Endothelial cell of umbilical vein (primary cell): ENCODE results near the gene STKLD1. TPM values are rescaled to one million over a fixed set of nuclear protein-coding genes. Genes with fewer than 3 reads are reported as not detected.

Experiments
- BruUV-seq: library from RNA; stranded (reverse); fragments of 400-500 nt; replicated peaks from 2 replicates; lab custom pipeline; 2021; lab: Mats Ljungman, UMichigan
- CTCF ChIA-PET: fragments of 300-600, 350-600 bp; sonication (Branson Sonifier 250); formaldehyde crosslinking; loops from one replicate; lab custom pipeline; 2021; ENCODE audit warnings: antibody characterized with exemption, inconsistent platforms; lab: Charles Lee
- POLR2A ChIA-PET: fragments of 300-600, 350-600 bp; sonication (Branson Sonifier 250); formaldehyde crosslinking; loops from one replicate; lab custom pipeline; 2021; ENCODE audit warnings: antibody characterized with exemption, inconsistent platforms; lab: Charles Lee
- DNase-seq: peaks from one replicate; pipeline ENCODE4 v3.0.0-alpha.2; 2011; ENCODE audit warnings: low read depth, low spot score
- FAIRE-seq: peaks from 2 replicates; lab custom pipeline; 2011; peaks lifted over from hg19 to GRCh38; lab: Jason Lieb, UNC
- H2AFZ ChIP-seq: 2 replicates; pipeline ENCODE4 v1.6.0; 2012; ENCODE audit warnings: low read depth, low read length, control low read depth, inconsistent platforms
- H3K27ac ChIP-seq: 2 replicates; pipeline ENCODE4 v1.5.1; 2011; ENCODE audit warnings: low read depth, mild to moderate bottlenecking, control low read depth, low read length, moderate library complexity; ENCODE audit not compliant: insufficient read depth
- H3K27me3 ChIP-seq, 2 experiments: 2 replicates each; pipeline versions ENCODE4 v1.6.0 to v1.6.1; 2011; ENCODE audit warnings: low read length in 2 of 2, mixed read lengths in 1 of 2; ENCODE audit not compliant: control insufficient read depth in 2 of 2, insufficient read depth in 2 of 2
- H3K36me3 ChIP-seq, 2 experiments: 2 replicates in 1 of 2; 3 replicates in 1 of 2; pipeline ENCODE4 v1.5.1; 2011; ENCODE audit warnings: low read length in 2 of 2, mild to moderate bottlenecking in 1 of 2, moderate library complexity in 1 of 2; ENCODE audit not compliant: control insufficient read depth in 2 of 2, insufficient read depth in 2 of 2; ENCODE audit errors: extremely low read depth in 1 of 2
- H3K4me1 ChIP-seq: 3 replicates; pipeline ENCODE4 v1.5.1; 2011; ENCODE audit warnings: mild to moderate bottlenecking, low read length; ENCODE audit not compliant: control insufficient read depth, insufficient read depth; ENCODE audit errors: extremely low read depth
- H3K4me2 ChIP-seq: 2 replicates; pipeline ENCODE4 v1.6.1; 2011; ENCODE audit warnings: low read length, control low read depth, mixed read lengths; ENCODE audit not compliant: insufficient read depth
- H3K4me3 ChIP-seq, 3 experiments: fragments of 200-600 bp in 1 of 3; sonication (generic), shearing (Covaris generic) in 1 of 3; replicated peaks in 1 of 3; 2 replicates each; pipeline ENCODE4 v1.5.1; 2011 to 2016; ENCODE audit warnings: control low read depth in 3 of 3, low read length in 3 of 3, mild to moderate bottlenecking in 2 of 3, inconsistent platforms in 1 of 3, low read depth in 1 of 3, moderate library complexity in 1 of 3; ENCODE audit not compliant: insufficient read depth in 1 of 3
- H3K79me2 ChIP-seq: 2 replicates; pipeline ENCODE4 v1.6.0; 2012; ENCODE audit warnings: low read length, inconsistent platforms; ENCODE audit not compliant: control insufficient read depth, insufficient read depth
- H3K9ac ChIP-seq: replicated peaks from 2 replicates; pipeline ENCODE3; 2011; ENCODE audit warnings: low read length, control low read depth; ENCODE audit not compliant: insufficient read depth; ENCODE audit errors: extremely low read depth
- H3K9me1 ChIP-seq: replicated peaks from 3 replicates; pipeline ENCODE4 v1.6.0; 2011; ENCODE audit warnings: mild to moderate bottlenecking, low read length; ENCODE audit not compliant: control insufficient read depth, insufficient read depth; ENCODE audit errors: extremely low read depth
- H3K9me3 ChIP-seq: replicated peaks from 2 replicates; pipeline ENCODE4 v1.5.1; 2012; ENCODE audit warnings: low read length, inconsistent platforms; ENCODE audit not compliant: control insufficient read depth, insufficient read depth
- H4K20me1 ChIP-seq: replicated peaks from 2 replicates; pipeline ENCODE3; 2011; ENCODE audit warnings: mild to moderate bottlenecking, low read length; ENCODE audit not compliant: control insufficient read depth, insufficient read depth; ENCODE audit errors: extremely low read depth
- CTCF ChIP-seq, 2 donors: IDR thresholded peaks; 1 replicate in 1 of 2; 2 replicates in 1 of 2; pipeline ENCODE4 v1.5.1; 2011; ENCODE audit warnings: low read length in 2 of 2, mild to moderate bottlenecking in 2 of 2, moderate library complexity in 2 of 2, control low read depth in 1 of 2, inconsistent platforms in 1 of 2, low read depth in 1 of 2; ENCODE audit not compliant: insufficient read depth in 1 of 2; ENCODE audit errors: extremely low read depth in 1 of 2
- EZH2 ChIP-seq: IDR thresholded peaks from 2 replicates; pipeline ENCODE4 v1.6.1; 2012; ENCODE audit warnings: borderline replicate concordance, low read depth, mild to moderate bottlenecking, moderate library complexity, low read length, inconsistent platforms; ENCODE audit not compliant: severe bottlenecking
- FOS ChIP-seq: IDR thresholded peaks from 2 replicates; pipeline ENCODE4 v1.6.1; 2011; ENCODE audit warnings: mild to moderate bottlenecking, low read length, moderate library complexity, borderline replicate concordance; ENCODE audit not compliant: insufficient read depth
- GATA2 ChIP-seq: IDR thresholded peaks from 2 replicates; pipeline ENCODE4 v1.7.0; 2011; ENCODE audit warnings: low read depth, mild to moderate bottlenecking, moderate library complexity, mixed read lengths, low read length; ENCODE audit not compliant: insufficient read length, insufficient read depth
- JUN ChIP-seq: IDR thresholded peaks from 2 replicates; pipeline ENCODE4 v1.6.1; 2011; ENCODE audit warnings: borderline replicate concordance, low read depth; ENCODE audit not compliant: insufficient read length, insufficient read depth
- MYC ChIP-seq: IDR thresholded peaks from one replicate; pipeline ENCODE4 v1.6.1; 2011; ENCODE audit warnings: mild to moderate bottlenecking, low read depth, low read length
- POLR2A ChIP-seq: IDR thresholded peaks from 2 replicates; pipeline ENCODE4 v1.6.1; 2012; ENCODE audit warnings: low read depth, mild to moderate bottlenecking, control low read depth, low read length
- POLR2AphosphoS5 ChIP-seq: IDR thresholded peaks from 2 replicates; pipeline ENCODE4 v1.6.1; 2012; ENCODE audit warnings: low read depth, mild to moderate bottlenecking, control low read depth, low read length, moderate library complexity; ENCODE audit not compliant: insufficient read depth
- dilution Hi-C: fragments of 300-500 bp; cut with MboI; formaldehyde crosslinking; loops from one replicate; pipeline ENCODE4 v1.15.0; 2019; ENCODE audit warnings: low sequenced_read_pairs; ENCODE audit not compliant: extremely low pct_ligation_motif_present
- intact Hi-C: fragments of 100-400 bp; cut with micrococcal nuclease; formaldehyde crosslinking; loops from one replicate; pipeline ENCODE4 v1.10.0; 2022
- polyA plus RNA-seq, 4 experiments: library from polyadenylated mRNA; depleted of rRNA in 3 of 4; stranded (reverse) in 3 of 4; unstranded in 1 of 4; fragments of >200 nt; gene quantifications; 2 replicates each; pipeline versions ENCODE4 v1.2.1 to v1.2.3, GENCODE V29; 2011 to 2012; ENCODE audit warnings: missing spikeins in 1 of 4
- total RNA-seq: library from RNA; stranded (reverse); gene quantifications from 2 replicates; pipeline ENCODE4 v1.2.3, GENCODE V29; 2021
- TF ChIP-seq, protein P1 (sequence below): IDR thresholded peaks from 2 replicates; pipeline ENCODE4 v1.6.1; 2011; ENCODE audit not compliant: insufficient read depth, insufficient read length

Gene STKLD1
- total and polyA plus RNA-seq, 2 donors (not counting 3 experiments of a cell fraction or from before 2014, with no cell fraction given) = 0.29 to 0.77 TPM

DNA sequence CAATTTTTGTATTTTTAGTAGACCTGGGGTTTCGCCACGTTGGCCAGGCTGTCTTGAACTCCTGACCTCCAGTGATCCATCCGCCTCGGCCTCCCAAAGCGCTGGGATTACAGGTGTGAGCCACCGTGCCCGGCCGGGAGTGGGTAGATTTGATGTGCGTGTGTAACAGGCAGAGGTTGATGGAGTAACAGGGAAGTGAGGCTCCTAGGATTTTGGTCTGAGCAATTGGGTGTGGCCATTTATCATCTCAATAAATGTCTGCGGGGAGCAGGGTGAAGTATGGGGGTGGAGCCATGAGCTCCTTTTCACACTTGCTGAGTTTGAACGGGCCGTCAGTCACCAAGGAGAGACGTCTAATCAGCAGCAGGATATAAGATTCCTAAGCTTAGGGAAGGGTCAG is 42.8 kb downstream of the STKLD1 start:
- FAIRE-seq (peak; percentile 55), DNase-seq (no peak)
- no peak for TF ChIP-seq POLR2A
- no peak for TF ChIP-seq FOS
- no peak for TF ChIP-seq POLR2AphosphoS5
- no peak for TF ChIP-seq MYC
- no peak for TF ChIP-seq GATA2
- TF ChIP-seq CTCF (IDR thresholded peaks at IDR 0.05; ENCODE audit: extremely low read depth in 1 of 2, insufficient read depth in 1 of 2, low read depth in 1 of 2, low read length in 2 of 2) = no peak
- TF ChIP-seq, protein P1, sequence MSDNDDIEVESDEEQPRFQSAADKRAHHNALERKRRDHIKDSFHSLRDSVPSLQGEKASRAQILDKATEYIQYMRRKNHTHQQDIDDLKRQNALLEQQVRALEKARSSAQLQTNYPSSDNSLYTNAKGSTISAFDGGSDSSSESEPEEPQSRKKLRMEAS = no peak
- no peak for TF ChIP-seq EZH2
- TF ChIP-seq JUN = no peak
- Histone ChIP-seq H3K9me3 (no peaks in the 10 kb centered on the region), H4K20me1 (no peaks in the 10 kb centered on the region), H3K4me2 (peak overlapping the region; percentile 64), H3K4me1 (peaks cover 9% of the 10 kb centered on the region), H3K9me1 (no peaks in the 10 kb centered on the region), H3K4me3 (no peak overlapping the region), H3K27ac (no peak overlapping the region), H3K9ac (no peak overlapping the region), H3K36me3 (peaks cover 6 to 8% of the 10 kb centered on the region in 2 experiments), H2AFZ (no peak overlapping the region), H3K27me3 (no peaks in the 10 kb centered on the region), H3K79me2 (peaks cover 34% of the 10 kb centered on the region)
- ChIA-PET CTCF (no interaction called here), POLR2A (no interaction called here)
- BruUV-seq = no TSS peak
- dilution Hi-C loops = no loop called here
- intact Hi-C loops = no loop called here
